8988T (cell line): ENCODE data around the gene TOMM40L.

Experiments
- DNase-seq: peaks from one replicate; pipeline ENCODE4 v3.0.0; 2011

The TOMM40L gene

DNA sequence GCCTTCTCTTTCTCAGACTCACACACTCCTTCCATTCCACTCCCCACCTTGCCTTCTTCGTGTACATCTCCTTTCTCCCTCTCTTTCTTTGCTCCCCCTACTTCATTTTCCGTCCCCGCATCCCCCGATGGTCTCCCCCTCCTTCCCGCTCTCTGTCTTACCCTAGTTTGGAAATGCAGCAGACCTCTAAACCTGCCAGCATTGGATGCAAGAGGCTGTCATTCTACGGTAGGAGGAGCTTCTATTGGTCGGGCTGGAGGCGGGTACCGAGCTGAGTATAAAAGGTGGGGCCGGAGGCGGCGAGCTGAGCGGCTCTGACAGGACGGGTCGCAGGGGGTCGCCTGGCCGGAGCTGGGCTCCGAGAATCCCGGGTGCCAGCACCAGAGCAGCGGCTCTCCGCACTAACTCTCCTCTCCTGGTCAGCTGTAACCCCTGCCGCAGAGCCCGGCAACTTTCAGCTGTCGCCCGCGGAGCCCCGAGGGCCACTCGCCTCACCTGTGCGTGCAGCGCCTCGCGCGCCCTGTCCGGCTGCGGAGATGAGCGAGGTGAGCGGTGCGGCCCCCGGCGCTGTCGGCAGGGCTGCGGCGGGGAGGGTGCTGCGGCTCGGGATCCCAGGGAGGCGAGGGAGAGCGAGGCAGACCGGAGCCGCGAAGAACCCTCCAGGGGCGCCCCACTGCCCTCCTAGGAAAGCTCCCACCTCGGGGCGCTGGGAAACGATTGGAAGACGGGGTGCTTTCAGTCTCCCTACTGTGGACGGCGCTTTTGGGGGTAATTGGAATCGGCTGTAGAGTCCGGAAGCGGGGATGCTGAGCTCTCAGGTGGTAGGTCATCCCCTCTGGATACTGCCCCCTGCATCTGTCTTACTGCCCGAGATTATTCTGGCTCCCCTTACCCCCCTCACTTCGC, 32.8 kb downstream of the TOMM40L start, which contains the start of gene PCP4L1:
Gene PCP4L1 (plus strand): TSS at position 307 of the 906 bp plus-strand sequence. CDS start 230 bp downstream, at position 537.
- DNase-seq, result no peak

DNA sequence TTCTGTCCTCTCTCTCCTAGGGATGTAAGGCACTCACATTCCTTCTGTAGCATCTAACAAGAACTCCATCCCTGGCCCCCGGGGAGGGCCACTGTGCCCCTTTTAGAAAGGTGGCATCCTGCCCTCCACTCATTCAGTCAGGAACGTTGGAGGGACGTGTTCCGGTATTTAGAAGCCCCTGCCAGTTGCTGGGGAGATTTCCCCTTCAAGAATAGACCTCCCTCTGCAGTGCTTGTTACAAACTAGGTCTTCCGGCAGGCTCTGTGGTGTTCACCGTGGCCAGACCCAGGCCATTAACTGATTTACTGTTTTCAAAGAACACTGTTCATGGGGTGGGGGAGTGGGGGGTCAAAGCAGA, 33.5 kb downstream of the TOMM40L start:
- no peak for DNase-seq

DNA sequence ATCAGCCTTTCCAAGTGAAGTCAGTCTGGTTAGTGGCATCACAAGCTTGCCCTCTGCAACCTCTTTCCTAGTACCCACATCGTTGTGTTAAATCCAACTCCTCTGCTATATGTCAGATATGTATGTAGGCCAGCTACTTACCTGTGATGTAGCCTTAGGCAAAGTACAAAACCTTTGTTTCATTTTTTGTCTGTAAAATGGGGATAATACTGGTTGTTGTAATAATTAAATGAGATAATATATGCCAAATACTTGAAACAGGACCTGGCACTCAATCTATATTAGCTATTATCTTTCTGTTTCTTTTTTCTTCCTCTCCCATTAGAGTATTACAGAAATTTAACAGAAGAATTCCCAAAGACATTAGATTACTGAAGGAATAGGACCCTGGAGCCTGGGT, 33.9 kb downstream of the TOMM40L start:
- no peak for DNase-seq

DNA sequence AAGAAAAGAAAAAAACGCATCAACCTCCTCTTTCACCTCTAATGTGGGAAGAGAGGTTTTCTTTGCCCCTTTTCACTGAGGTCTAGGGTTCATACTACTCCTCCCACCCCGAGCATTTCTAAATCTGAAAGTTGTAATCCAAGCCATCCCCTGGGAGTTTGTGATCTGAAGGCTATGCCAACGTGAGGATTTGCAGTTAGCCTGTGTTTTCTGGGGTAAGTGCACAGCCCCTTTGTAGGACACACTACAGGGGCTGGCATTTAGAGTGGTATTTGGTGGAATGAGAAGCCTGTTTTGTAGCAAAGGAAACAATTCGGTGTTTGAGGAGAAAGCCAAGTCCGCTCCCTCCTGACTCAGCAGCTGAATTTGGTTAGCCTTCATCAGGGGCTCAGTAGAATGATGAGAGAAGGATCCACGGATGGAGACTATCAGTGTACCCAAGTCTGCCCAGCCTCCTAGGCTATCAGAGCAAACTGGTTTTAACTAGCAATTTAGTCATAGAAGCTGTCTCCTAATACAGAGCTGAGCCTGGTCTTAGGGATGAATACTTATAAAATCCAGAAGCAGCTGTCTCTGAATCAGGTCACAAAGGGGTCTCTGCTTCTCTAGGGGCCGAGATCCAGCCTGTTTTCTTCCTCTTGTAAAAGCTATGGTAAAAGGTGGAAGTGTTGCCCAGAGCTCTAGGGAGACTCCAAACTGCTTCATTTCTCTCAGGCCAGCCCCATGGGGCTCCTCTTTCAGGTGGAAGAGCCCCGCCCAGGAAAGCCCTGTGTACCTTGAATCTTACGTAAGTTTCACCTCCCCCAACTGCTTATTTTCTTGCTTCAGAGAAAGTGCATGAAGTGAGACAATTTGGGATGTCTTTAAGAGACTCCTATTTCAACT, 34.8 kb downstream of the TOMM40L start:
- DNase-seq, result no peak

DNA sequence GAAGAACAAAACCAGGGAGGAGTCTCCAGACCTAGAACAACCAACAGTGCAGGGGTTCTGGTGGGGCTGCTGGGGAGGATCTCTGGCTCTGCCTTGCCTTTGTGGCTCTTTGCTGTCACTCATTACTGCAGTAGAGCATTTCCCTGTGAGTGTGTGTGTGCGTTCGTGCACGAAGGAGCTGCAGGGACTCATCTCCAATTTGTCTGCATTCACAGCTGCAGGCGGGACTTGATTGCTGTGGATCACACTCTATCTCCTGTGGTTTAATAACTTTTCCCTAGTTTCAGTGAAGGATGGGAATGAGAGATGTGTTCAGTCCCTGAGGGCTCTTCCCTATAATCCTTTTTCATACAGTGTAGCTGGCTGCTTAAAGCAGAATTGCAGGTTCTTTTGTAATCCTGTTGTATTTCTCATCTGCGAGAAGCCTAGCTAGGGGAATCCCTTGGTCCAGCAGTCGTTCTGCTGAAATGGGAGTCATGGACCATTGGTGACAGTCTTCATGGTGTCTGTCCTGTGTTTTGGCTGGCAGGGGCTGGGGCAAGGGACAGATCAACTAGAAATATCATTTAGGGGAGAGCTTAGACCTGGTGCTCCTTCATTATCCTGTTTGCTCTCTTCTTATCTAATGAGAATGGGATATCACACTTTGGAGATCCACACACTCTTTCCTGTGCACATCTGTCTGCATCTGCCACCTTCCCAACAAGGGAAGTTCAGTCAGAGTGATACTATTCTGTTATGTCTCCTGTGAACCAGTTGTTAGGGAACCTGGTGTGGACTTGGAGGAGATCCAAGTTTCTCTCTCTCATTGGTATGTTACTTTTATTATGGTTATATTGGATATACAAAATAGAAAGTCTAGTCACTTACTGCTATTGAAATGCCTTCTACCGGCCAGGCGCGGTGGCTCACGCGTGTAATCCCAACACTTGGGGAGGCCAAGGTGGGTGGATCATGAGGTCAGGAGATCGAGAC, 35.7 kb downstream of the TOMM40L start:
- no peak for DNase-seq

DNA sequence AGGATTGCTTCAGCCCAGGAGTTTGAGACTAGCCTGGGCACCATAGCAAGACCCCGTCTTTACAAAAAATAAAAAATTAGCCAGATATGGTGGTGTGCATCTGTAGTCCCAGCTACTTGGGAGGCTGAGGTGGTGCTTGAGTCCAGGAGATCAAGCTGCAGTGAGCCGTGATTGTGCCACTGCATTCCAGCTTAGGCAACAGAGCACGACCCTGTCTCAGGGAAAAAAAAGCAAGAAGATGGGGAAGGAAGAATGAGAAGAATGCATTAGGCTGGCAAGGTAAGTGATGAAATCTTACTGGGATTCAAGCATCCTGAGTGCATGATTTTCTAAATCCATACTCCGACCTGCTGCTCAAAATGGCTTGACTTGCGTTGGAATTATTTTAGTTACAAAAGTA, 39.4 kb downstream of the TOMM40L start:
- DNase-seq, result no peak

DNA sequence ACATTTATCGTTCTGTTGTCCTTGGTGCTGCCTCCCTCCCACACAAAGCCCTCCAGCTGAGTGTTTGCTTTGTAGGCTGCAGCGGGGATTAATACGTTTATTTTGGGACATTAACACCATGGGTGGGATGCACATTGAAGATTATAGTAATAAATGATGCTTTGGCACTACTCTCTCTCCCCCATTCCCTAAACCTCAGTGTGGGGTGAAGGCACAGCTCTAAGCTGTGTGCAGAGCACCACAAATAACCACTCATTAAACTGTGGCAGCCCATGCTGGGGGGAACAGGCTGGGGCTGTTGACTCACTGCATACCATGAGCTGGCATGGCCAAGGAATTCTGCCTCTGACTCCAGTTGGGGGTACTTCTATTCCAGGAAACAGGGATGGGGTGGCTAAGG, 40.3 kb downstream of the TOMM40L start:
- DNase-seq, result no peak

DNA sequence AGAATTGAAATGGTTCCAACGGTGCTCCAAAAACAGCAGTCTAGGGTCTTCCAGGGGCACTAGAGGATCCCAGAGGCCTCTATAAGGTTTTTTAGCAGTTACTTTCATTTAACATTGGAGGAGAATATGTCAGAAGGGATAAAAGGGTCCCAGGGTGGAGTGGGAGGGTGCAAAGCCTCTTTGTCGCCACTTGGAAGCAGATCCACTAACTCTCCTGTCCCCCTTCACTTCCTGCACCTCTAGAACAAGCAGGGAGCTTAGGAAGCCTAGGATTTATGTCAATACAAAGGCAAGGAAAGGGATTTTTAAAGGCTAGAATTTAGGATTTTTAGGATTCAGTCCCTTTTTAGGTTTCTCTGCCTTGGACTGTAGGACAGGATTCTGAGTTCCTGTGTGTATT, 41.0 kb downstream of the TOMM40L start:
- no peak for DNase-seq

DNA sequence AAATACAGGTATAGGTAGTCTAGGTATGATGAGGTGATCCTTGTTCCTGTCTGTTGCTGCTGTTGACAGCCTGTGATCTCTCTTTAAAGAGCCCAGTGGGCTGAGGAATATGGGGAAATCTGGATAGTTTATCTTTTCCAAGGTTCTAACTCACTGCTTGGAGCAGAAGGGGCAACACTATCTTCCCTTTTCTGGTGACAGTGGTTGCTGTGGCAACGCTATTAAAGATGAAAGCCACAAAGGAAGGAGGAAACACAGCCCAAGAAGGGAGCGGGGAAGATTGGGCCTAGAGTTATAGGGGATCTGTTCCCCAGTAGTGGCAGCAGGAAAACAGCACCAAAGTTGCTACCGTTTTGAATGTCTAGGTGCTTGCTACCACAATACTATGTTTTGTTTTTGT, 41.5 kb downstream of the TOMM40L start:
- DNase-seq, result no peak

DNA sequence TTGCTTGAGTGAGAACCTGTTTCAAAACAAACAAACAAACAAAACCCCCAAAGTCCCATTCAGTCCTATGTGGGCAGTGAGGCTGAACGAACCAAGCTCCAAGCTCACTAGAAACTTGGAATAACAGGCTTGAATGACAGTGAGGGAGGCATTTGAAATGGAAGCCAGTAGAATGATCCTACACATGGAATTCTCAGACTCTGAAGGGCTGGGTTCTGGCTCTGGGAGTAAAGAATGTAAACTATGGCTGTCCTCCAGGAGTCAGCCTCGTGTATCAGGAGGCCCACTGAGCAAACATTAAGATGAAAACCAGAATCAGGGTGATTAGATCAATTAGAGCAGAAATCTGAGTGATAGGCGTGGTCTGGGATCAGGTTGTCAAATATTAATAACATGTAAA, 47.5 kb downstream of the TOMM40L start:
- no peak for DNase-seq

DNA sequence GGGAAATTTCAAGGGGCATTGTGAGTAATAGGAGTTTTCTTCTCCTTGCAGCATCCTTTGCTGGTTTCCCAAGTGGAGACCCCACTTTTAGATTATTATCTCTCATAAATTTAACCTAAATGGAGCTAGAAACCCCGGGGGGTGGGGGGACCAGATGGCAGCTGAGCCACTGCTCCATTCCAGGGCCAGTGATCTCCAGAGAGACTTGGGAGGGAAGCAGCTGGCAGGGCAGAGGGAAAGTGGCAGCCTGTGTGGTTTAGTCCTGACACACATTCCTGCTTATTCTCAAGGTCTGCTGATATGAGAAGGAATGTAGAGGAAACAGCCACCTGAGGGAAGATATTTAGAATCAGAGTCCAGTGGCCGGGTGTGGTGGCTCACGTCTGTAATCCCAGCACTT, 49.0 kb downstream of the TOMM40L start:
- DNase-seq, result no peak
